ENCODE results near the gene GALNT15.

Gene GALNT15

GRCh38 chr3:16171009-16171408 is 3.5 kb upstream of the GALNT15 start:
- no peak for DNase-seq

GRCh38 chr3:16171825-16172224 is 2.7 kb upstream of the GALNT15 start:
- no peak for DNase-seq

- no peak for DNase-seq
Observed at GRCh38 chr3:16173283-16174025, 1.0 kb upstream of the GALNT15 start.

- no peak for DNase-seq
Observed at GRCh38 chr3:16174026-16174355, 489 bp upstream of the GALNT15 start.

- no peak for DNase-seq
Observed at GRCh38 chr3:16174976-16175901, 759 bp downstream of the GALNT15 start.

- no peak for DNase-seq
Observed at GRCh38 chr3:16176391-16177030, 2.0 kb downstream of the GALNT15 start.

- DNase-seq: no peak
Observed at GRCh38 chr3:16177382-16177781, 2.9 kb downstream of the GALNT15 start.

- no peak for DNase-seq
Observed at GRCh38 chr3:16177962-16178627, 3.6 kb downstream of the GALNT15 start.

- no peak for DNase-seq
Observed at GRCh38 chr3:16178628-16178988, 4.1 kb downstream of the GALNT15 start.

- no peak for DNase-seq
Observed at GRCh38 chr3:16179261-16179660, 4.8 kb downstream of the GALNT15 start.

- DNase-seq: no peak
Observed at GRCh38 chr3:16179771-16180736, 5.6 kb downstream of the GALNT15 start.

GRCh38 chr3:16180737-16181134 is 6.3 kb downstream of the GALNT15 start:
- DNase-seq: no peak

- no peak for DNase-seq
Observed at GRCh38 chr3:16181361-16181760, 6.9 kb downstream of the GALNT15 start.

GRCh38 chr3:16182183-16182582 is 7.7 kb downstream of the GALNT15 start:
- DNase-seq: no peak

- DNase-seq: no peak
Observed at GRCh38 chr3:16182612-16183011, 8.1 kb downstream of the GALNT15 start.

GRCh38 chr3:16183082-16183481 is 8.6 kb downstream of the GALNT15 start:
- no peak for DNase-seq

GRCh38 chr3:16183601-16184270 is 9.3 kb downstream of the GALNT15 start:
- no peak for DNase-seq

GRCh38 chr3:16186086-16186485 is 11.6 kb downstream of the GALNT15 start:
- DNase-seq: no peak

- DNase-seq: no peak
Observed at GRCh38 chr3:16186565-16186964, 12.1 kb downstream of the GALNT15 start.

GRCh38 chr3:16187213-16187790 is 12.8 kb downstream of the GALNT15 start:
- no peak for DNase-seq

GRCh38 chr3:16188071-16188470 is 13.6 kb downstream of the GALNT15 start:
- DNase-seq: no peak

All from activated gamma-delta T cell (primary cell).